HL-60/S4 treated with phorbol 12-myristate 13-acetate at 8.2 ng/mL for 4 days and 3 days (cell line): ENCODE measurements around the gene IPO11.
"Not testable (repeated sequence)": the region's sequence is repeated elsewhere in the genome, so short reads cannot be mapped to it uniquely, and the experiment has no call there.

Experiments
- in situ Hi-C: fragments of 300-500 bp; cut with MboI; formaldehyde crosslinking; loops from 2 replicates; pipeline ENCODE4 v1.15.0; 2022; ENCODE audit warnings: low sequenced_read_pairs

Gene IPO11

DNA sequence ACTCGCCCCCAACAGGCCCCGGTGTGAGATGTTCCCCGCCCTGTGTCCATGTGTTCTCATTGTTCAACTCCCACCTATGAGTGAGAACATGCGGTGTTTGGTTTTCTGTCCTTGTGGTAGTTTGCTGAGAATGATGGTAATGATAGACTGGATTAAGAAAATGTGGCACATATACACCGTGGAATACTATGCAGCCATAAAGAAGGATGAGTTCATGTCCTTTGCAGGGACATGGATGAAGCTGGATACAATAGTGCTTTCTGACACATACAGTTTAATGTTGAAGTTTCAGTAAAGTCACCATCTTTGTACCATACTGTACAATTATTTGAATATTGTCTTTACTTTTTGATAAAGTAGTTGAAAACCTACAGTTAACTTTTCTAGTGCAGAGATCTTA, 96.2 kb downstream of the IPO11 start:
- in situ Hi-C loops = not testable (repeated sequence)

DNA sequence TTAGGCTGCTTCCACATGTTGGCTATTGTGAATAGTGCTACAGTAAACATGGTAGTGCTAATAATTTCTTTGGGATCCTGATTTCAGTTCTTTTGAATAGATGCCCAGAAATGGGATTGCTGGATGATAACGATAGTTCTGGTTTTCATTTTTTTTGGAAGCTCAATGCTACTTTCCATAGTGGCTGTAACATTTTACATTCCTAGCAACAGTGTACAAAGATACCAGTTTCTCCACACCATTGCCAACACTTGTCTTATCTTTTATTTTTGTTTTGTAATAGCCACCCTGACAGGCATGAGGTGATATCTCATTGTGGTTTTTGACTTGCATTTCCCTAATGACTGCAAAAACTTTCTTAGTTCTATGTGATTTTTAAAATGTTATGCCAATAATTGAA, 97.2 kb downstream of the IPO11 start:
- in situ Hi-C loops = no loop called here

DNA sequence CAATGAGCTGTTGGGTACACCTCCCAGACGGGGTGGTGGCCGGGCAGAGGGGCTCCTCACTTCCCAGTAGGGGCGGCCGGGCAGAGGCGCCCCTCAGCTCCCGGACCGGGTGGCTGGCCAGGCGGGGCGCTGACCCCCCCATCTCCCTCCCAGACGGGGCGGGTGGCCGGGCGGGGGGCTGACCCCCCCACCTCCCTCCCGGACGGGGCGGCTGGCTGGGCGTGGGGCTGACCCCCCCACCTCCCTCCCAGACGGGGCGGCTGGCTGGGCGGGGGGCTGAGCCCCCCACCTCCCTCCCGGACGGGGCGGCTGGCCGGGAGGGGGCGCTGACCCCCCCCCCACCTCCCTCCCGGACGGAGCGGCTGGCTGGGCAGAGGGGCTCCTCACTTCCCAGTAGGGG, 100.5 kb downstream of the IPO11 start:
- in situ Hi-C loops = not testable (repeated sequence)

DNA sequence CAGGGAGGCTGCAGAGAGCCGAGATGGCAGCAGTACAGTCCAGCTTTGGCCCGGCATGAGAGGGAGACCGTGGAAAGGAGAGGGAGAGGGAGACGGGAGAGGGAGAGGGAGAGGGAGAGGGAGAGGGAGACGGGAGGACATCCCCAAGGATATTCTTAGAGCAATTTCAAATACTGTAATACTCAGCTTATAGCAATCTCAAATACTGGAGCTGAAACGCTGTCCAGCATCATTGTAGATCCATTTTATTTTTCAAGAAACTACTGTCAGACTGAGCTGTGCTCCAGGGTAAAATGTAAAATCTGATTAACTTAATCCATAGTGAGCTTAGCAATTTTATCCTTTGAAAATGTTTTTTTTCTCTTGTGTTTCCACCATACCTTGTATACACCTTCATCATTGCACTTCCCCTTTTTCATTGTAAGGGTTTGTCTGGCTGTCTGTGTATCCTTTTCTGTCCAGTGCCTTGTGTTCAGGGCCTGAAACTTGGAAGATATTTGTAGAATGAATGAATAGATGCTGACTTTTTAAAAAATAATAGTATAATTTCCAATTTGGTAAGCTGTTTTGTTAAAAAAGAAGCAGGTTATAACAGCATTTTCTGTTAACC, 102.1 kb downstream of the IPO11 start:
- in situ Hi-C loops = no loop called here

DNA sequence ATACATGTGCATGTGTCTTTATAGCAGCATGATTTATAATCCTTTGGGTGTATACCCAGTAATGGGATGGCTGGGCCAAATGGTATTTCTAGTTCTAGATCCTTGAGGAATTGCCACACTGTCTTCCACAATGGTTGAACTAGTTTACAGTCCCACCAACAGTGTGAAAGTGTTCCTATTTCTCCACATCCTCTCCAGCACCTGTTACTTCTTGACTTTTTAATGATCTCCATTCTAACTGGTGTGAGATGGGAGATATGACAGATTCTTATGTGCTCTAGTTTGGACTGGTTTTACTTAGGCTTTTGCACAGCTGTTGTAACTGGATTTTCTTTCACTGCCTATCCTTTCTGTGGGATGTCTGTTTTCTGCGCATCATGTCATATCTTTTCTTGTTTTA, 108.2 kb downstream of the IPO11 start:
- in situ Hi-C loops = not testable (repeated sequence)

DNA sequence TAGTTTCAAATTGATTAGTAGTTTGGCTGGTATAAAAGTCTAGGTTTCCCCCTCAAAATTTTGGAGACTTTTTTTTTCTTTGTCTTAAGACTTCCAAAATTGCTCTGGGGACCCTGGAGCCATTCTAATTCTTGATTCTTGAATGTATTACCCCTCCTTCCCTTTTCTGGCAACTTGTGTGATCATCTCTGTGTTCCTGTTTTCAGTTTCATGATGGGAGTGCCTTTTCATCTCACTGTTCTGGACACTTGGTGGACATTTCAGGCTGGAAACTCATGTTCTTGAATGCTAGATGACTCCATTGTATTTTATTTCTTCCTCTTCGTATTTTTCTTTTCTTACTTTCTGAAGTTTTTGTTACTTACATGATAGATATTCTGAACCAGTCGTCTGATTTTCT, 108.8 kb downstream of the IPO11 start:
- in situ Hi-C loops = no loop called here

DNA sequence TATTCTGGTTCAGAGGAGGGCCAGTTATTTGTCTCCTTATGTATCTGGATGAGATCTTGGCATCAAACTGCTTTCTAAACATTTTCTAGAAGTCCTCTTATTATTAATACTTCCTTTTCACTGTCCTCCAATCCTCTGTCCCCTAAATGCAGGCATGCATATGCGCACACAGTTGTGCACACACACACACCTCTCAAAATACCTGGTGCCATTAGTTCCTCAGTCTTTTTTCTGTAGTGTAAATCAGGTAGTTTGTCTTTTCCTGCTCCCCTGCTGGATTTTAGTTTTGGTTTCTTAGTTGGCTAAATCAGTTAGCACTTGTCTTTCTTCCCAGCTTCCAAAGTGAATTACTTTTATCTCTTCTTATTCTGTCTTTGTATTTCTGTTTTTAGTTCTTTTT, 110.2 kb downstream of the IPO11 start:
- in situ Hi-C loops = no loop called here

DNA sequence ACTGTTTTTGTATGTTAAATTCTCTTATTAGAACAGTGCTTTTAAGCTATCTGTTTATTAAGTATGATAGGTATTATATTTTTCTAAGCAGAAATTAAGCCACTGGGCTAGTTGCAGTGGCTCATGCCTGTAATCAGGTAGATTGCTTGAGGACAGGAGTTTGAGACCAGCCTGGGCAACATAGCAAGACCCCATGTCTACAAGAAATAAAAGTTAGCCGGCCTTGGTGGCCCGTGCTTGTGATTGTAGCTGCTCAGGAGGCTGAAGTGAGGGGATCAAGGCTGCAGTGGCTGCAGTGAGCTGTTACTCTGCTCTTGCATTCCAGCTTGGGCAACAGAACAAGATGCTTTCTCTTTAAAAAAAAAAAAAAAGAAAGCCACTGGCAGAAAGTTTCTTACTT, 121.0 kb downstream of the IPO11 start:
- in situ Hi-C loops = no loop called here

DNA sequence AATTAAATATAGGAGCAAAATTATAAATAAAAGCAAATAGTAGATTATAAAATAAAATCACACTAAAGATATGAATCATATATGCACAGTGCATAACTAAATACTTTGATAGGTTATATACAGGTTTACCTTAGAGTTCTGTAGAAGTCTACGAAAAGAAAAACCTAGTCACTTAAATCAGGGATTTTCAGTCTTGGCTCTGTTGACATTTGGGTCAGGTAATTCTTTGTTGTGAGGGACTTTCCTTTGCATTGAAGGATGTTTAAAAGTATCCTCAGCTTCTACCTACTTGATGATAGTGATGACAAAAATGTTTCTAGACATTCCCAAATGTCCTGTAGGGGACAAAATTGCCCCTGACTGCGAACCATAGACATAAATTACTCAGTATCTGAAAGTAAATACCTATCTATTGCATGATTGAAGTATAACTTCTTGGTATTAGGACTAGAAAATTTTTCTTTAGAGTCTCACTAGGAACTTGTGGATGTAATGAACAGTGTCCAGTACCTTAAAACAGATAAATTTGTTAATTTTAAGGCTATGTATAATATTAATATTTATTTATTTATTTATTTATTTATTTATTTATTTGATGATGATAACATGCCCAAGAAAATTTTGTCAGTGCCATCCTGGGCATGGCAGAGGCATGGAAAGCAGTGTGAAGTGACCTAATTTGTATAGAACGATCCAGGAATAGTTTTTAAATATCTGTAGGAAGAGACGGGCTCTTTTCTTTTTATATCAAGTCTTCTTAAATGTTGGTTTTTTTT, 122.1 kb downstream of the IPO11 start:
- in situ Hi-C loops = no loop called here

DNA sequence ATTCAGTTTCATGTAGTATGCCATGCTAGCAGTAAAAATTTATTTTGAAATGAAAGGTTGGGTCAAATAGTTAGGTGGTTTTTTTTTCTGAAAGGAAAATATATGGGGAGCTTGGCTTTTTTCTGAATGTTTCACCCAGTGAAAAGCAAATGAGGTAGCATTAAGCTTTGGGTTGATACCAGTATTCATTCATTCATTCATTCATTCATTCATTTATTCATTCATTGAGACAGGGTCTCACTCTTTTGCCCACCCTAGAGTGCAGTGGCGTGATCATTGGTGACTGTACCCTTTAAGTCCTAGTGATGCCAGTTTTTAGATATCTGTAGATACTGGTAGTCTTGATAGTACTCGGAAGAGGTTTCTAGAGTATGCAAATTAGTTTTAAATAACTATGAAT, 123.7 kb downstream of the IPO11 start:
- in situ Hi-C loops = no loop called here

DNA sequence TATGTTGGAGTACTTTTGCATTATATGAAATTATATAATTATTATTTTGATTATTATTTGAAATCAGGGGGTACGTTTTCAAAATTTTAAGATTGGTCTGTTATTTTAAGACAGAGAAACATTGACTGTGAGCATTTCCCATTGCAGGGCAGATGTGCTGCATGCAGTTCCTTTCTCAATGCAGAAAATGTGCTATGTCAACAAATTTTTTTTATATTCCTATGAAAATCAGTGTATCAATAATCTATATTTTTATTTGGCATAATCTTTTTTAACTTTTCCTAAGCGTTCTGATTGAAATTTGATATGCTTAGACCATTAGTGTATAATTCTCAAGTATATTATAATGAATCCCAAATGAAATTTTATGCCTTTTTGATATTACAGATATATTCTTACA, 124.2 kb downstream of the IPO11 start:
- in situ Hi-C loops = no loop called here

DNA sequence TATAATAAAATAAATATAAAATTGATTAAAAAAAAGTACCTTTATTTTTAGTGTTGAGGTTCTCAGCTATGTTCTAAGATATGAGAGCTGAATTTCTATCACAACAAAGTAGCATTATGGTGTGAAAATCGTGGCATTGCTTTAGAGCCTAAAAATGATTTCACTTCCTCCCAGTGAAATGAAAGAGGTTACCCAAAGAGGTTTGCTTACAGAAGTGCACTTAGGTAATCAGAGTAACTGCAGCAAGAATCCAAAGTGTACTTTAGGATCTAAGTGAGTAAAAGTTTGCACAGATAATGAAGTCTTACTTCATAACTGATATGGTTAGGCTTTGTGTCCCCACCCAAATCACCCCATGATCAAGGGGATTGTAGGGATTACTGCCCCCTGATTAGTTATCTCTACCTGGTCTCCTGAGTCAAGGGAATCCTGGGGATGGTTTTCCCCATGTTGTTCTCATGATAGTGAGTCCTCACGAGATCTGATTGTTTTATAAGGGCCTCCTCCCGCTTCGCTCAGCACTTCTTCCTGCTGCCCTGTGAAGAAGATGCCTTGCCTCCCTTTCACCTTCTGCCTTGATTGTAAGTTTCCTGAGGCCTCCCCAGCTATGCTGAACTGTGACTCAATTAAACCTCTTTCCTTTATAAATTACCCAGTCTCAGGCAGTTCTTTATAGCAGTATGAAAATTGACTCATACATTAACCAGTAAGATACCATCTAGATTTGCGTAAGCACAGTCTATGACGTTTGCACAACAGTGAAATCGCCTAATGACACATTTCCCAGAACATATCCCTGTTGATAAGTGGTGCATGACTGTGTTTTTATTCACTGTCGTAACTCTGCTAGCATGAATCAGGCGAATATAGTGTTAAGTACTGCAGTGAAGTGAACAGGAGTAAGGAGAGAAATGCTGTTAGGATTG, 125.7 kb downstream of the IPO11 start:
- in situ Hi-C loops = no loop called here

DNA sequence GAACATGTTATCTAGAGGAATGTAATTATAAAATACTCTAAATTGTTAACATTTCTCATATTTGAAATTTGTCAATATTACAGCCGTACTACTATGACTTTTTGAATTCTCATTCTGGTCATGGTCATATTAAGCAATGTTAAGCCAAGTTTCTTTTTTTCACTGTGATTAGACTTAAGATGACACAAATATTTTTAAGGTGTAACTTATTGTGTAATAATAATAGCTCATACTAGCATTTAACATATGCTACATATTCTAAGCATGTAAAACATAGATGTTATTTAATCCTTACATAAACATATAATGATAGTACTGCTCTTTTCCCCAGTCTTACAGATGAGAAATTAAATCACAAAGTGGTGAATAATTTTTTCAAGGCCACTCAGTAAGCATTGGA, 130.2 kb downstream of the IPO11 start:
- in situ Hi-C loops = no loop called here

DNA sequence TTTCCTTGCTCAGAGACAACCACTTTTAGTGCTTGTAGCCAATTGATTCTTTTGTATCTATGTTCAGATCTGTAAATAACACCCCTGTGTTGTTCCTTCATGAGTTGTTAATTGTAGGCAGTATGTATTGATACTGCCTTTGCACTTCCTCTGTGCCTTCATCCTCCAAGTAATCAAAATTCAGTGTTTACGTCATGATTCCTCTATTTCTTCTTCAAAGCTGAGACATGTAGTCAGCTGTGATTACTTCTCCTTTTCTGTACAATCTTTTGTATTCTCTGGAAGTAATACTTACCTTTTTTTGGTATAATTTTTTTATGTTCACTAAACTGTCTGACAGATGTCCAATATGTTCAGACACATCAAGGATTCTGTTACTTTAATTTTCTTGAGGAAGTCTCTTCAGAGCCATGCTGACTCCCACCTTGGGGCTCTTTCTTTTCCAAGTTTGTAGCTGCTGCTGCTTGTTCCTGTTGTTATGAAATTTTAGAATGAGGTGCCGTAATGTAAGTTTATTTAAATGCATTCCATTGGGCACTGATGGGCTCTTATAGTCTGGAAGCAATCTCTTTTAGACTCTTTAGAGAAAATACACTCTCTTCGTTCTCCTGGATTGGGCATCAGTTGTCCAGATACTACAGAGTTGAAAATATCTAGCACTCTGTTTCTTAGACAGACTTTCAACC, 135.5 kb downstream of the IPO11 start:
- in situ Hi-C loops = no loop called here

DNA sequence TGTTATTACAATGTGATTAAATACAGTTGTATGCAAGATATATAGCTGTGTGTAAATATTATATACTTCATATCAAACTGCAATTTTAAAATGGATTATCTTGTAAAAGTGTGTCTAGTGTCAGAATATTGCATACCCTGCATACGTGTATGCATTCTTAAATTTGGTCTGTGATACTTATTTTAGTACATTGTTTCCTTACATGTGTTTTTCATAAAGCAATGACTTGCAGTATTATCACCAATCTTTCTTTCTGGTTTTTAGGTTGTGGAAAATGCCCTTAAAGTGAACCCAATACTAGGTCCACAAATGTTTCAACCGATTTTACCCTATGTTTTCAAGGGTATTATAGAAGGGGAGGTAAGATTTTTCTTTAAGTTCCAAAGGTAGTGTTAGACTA, 137.5 kb downstream of the IPO11 start:
- in situ Hi-C loops = no loop called here

DNA sequence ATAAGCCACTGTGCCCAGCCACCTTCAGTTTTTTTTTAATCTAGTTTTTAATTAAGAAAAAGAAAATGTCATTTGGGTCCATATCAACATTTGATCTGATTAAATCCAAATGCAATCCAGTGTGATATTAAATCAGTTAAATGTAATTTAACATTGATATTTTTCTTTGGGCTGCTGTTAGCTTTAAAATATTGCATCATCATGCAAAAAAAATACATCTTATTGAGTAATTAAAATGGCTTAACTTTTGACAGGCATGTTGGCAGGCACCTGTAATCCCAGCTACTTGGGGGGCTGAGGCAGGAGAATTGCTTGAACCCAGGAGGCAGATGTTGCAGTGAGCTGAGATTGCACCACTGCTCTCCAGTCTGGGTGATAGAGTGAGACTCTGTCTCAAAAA, 143.4 kb downstream of the IPO11 start:
- in situ Hi-C loops = no loop called here

DNA sequence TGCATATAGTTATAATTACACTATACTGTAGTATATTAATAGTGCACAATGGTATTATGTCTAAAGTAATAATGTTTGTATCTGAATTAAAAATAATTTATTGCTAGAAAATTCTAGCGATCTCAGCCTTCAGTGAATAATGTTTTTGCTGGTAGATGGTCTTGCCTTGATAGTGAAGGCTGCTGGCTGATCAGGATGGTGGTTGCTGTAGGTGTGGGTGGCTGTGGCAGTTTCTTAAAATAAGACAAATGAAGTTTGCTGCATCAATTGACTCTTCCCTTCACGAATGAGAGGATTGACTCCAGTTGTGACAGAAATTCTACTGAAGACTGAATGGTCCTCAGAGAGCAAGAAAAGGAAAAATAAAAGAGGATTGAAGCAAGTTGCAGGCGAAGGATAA, 146.4 kb downstream of the IPO11 start:
- in situ Hi-C loops = no loop called here

DNA sequence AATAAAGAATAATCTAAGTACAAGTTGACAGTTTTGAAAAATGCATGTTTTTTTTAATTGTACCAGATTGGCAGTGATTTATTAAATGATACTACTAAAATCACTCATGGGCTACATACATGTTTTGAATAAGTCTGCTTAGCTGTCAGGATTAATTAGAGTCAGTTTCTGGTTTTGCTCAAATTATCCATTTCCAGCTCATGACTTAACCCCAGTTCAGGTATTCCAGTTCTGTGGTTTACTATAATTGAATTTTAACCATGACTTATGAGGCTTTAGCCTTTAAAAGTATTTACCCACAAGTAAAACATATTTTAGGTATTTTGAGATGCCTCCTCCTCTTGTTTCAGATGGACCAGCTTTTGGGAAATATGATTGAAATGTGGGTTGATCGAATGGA, 148.2 kb downstream of the IPO11 start:
- in situ Hi-C loops = no loop called here

DNA sequence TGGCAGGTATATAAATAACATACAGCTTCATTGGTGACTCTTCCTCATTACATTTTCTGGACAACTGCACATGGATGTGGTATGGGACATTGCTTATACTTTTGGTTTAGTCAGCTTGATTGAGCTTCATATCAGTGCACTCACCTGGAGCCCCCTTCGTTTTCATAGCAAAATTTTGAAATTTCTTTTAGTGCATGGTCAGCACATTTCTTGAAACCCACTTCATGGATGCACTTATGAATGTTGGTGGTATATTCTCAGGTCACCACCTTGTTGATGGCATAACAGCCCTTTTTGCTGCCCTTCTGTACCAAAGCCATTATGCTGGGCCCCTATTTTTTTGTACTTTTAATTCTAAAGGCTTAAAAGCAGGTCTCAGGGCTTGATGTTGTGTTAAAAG, 149.3 kb downstream of the IPO11 start:
- in situ Hi-C loops = no loop called here

DNA sequence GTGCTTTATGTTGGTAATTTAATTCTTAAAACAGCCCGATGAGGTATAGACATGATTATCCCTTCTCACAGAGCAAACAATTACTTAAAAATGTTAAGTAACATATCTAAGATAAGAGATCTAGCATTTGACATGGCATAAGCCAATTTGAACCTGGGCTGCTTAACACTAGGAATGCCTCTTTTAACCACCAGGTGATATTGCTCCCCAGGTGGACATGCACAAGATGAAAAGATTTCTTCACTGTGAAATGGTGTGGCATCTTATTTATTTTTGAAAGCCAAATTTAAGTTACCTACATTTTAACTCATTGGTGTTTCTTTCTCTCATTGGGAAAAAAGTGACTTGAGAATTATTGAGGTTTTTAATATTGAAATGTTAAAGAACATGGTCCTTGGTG, 150.3 kb downstream of the IPO11 start:
- in situ Hi-C loops = no loop called here

DNA sequence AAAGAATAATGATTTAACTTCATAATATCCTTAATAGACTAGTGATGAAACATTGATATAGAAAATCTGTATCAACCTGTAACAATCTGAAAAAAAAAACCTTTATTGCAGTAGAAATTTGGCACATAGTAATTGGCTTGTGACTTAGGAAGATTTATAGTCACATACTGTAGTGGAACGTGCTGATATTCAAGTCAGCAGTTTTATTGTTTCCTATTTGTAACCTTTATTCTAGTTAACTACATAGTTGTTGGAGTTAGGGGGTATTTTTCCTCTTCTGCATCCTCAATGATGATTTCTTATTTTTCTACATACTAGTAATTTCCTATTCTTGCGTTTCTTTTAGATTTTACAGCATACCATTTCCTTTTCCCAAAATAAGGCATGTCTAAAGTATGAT, 151.5 kb downstream of the IPO11 start:
- in situ Hi-C loops = no loop called here
